ENCODE data around the gene VARS2. TPM values are rescaled to one million over a fixed set of nuclear protein-coding genes. Genes with fewer than 3 reads are reported as not detected.
A peak's percentile ranks its signal among the peaks of the same experiment; 100 is the strongest.
"Not testable (repeated sequence)": the region's sequence is repeated elsewhere in the genome, so short reads cannot be mapped to it uniquely, and the experiment has no call there.

The VARS2 gene
- 10 to 100 TPM; 46.6 to 54.1 TPM for total RNA-seq

GRCh38 chr6:30914076-30914853, at the start of gene VARS2:
TSS of gene VARS2 (plus strand) at chr6:30914238. CDS start at chr6:30914837, 599 bp downstream.
- CTCF ChIA-PET, result interaction anchor here (0.5 to 6.9 kb wide), 32 partner anchors 9 to 431 kb away, joined by 3 to 86 read pairs (median 4); partner anchors contain the start of gene DDR1
- H3K4me1 Mint-ChIP-seq, result peaks cover 30% of the 10 kb centered on the region
- H3K27me3 Mint-ChIP-seq, result no peaks in the 10 kb centered on the region
- peaks cover 7% of the 10 kb centered on the region for H3K36me3 Mint-ChIP-seq
- ATAC-seq, result peak; percentile 98
- H3K27ac Mint-ChIP-seq, result peak within 1 kb of the TSS; percentile 87
- no peaks in the 10 kb centered on the region for H3K9me3 Mint-ChIP-seq (ENCODE audit: low read depth)
- peak within 1 kb of the TSS; percentile 87 for H3K4me3 Mint-ChIP-seq
- peak; percentile 90 for DNase-seq

GRCh38 chr6:30864325-30864724, 49.7 kb upstream of the VARS2 start:
- no peak overlapping the region for H3K27ac Mint-ChIP-seq
- no peak overlapping the region for H3K4me3 Mint-ChIP-seq
- no peaks in the 10 kb centered on the region for H3K4me1 Mint-ChIP-seq

GRCh38 chr6:30869241-30869749, 44.7 kb upstream of the VARS2 start:
- not testable (repeated sequence) for ATAC-seq, H3K27ac Mint-ChIP-seq, H3K4me3 Mint-ChIP-seq, DNase-seq, H3K27me3 Mint-ChIP-seq
- peaks cover 13% of the 10 kb centered on the region for H3K36me3 Mint-ChIP-seq
- peaks cover 32% of the 10 kb centered on the region for H3K9me3 Mint-ChIP-seq (ENCODE audit: low read depth)
- H3K4me1 Mint-ChIP-seq, result peaks cover 13% of the 10 kb centered on the region
- CTCF ChIA-PET, result interaction anchor here (1.4 to 1.5 kb wide), 2 partner anchors 8 to 41 kb away, joined by 3 read pairs; no protein-coding TSS in a partner anchor

More at GRCh38 chr6:30864325-30864724, 49.7 kb upstream of the VARS2 start:
- DNase-seq (no peak), ATAC-seq (no peak)
- no peaks in the 10 kb centered on the region for H3K27me3 Mint-ChIP-seq
- CTCF ChIA-PET, result interaction anchor here (1.0 kb wide), 1 partner anchor 15 kb away, joined by 5 read pairs; no protein-coding TSS in a partner anchor
- peaks cover 12% of the 10 kb centered on the region for H3K9me3 Mint-ChIP-seq (ENCODE audit: low read depth)
- peaks cover 9% of the 10 kb centered on the region for H3K36me3 Mint-ChIP-seq

- Mint-ChIP-seq H3K36me3 (peaks cover 13% of the 10 kb centered on the region), H3K27me3 (no peaks in the 10 kb centered on the region), H3K27ac (no peak overlapping the region), H3K9me3 (ENCODE audit: low read depth) (peaks cover 32% of the 10 kb centered on the region), H3K4me1 (peaks cover 13% of the 10 kb centered on the region), H3K4me3 (no peak overlapping the region)
- DNase-seq, result no peak
- CTCF ChIA-PET, result interaction anchor here (0.8 to 1.3 kb wide), 2 partner anchors 9 to 43 kb away, joined by 3 read pairs; no protein-coding TSS in a partner anchor
- no peak for ATAC-seq
Observed at GRCh38 chr6:30870546-30870945, 43.5 kb upstream of the VARS2 start.

GRCh38 chr6:30871592-30872183, 42.4 kb upstream of the VARS2 start:
- CTCF ChIA-PET, result interaction anchor here (1.3 kb wide), 1 partner anchor 44 kb away, joined by 3 read pairs; no protein-coding TSS in a partner anchor
- Mint-ChIP-seq H3K27me3 (no peaks in the 10 kb centered on the region), H3K9me3 (ENCODE audit: low read depth) (peaks cover 32% of the 10 kb centered on the region), H3K4me3 (no peak overlapping the region), H3K27ac (no peak overlapping the region), H3K36me3 (peaks cover 13% of the 10 kb centered on the region), H3K4me1 (peaks cover 16% of the 10 kb centered on the region)
- ATAC-seq (no peak), DNase-seq (no peak)

- ATAC-seq (no peak), DNase-seq (no peak)
- CTCF ChIA-PET, result interaction anchor here (1.2 to 1.9 kb wide), 2 partner anchors 29 to 39 kb away, joined by 3 to 5 read pairs; no protein-coding TSS in a partner anchor
- Mint-ChIP-seq H3K9me3 (ENCODE audit: low read depth) (peaks cover 30% of the 10 kb centered on the region), H3K27ac (no peak overlapping the region), H3K4me3 (no peak overlapping the region), H3K27me3 (no peaks in the 10 kb centered on the region), H3K36me3 (peaks cover 13% of the 10 kb centered on the region), H3K4me1 (peaks cover 25% of the 10 kb centered on the region)
Observed at GRCh38 chr6:30873137-30873640, 40.8 kb upstream of the VARS2 start.

GRCh38 chr6:30873795-30874194, 40.2 kb upstream of the VARS2 start:
- H3K27me3 Mint-ChIP-seq, DNase-seq, H3K4me3 Mint-ChIP-seq, H3K27ac Mint-ChIP-seq, ATAC-seq: not testable (repeated sequence)
- Mint-ChIP-seq H3K4me1 (peaks cover 25% of the 10 kb centered on the region), H3K9me3 (ENCODE audit: low read depth) (peaks cover 29% of the 10 kb centered on the region), H3K36me3 (peaks cover 12% of the 10 kb centered on the region)
- CTCF ChIA-PET, result interaction anchor here (0.7 to 1.9 kb wide), 2 partner anchors 39 to 51 kb away, joined by 4 to 5 read pairs; no protein-coding TSS in a partner anchor

GRCh38 chr6:30875244-30876038, 38.6 kb upstream of the VARS2 start:
- no peak for DNase-seq
- CTCF ChIA-PET, result interaction anchor here (2.5 to 11.2 kb wide), 2 partner anchors 50 to 145 kb away, joined by 12 to 191 read pairs; no protein-coding TSS in a partner anchor
- Mint-ChIP-seq H3K9me3 (ENCODE audit: low read depth) (peaks cover 20% of the 10 kb centered on the region), H3K27me3 (no peaks in the 10 kb centered on the region), H3K4me1 (peaks cover 25% of the 10 kb centered on the region), H3K27ac (no peak overlapping the region), H3K36me3 (peaks cover 7% of the 10 kb centered on the region), H3K4me3 (no peak overlapping the region)
- no peak for ATAC-seq

GRCh38 chr6:30876039-30876730, 37.9 kb upstream of the VARS2 start:
- H3K36me3 Mint-ChIP-seq, result peaks cover 7% of the 10 kb centered on the region
- H3K9me3 Mint-ChIP-seq (ENCODE audit: low read depth), result peaks cover 15% of the 10 kb centered on the region
- ATAC-seq, result no peak
- H3K4me1 Mint-ChIP-seq, result peaks cover 18% of the 10 kb centered on the region
- CTCF ChIA-PET, result interaction anchor here (0.9 to 11.2 kb wide), 7 partner anchors 41 to 206 kb away, joined by 3 to 191 read pairs (median 4); no protein-coding TSS in a partner anchor
- H3K27me3 Mint-ChIP-seq, result peaks cover under 1% of the 10 kb centered on the region
- no peak overlapping the region for H3K27ac Mint-ChIP-seq
- no peak overlapping the region for H3K4me3 Mint-ChIP-seq
- DNase-seq, result no peak

GRCh38 chr6:30877419-30878262, 36.4 kb upstream of the VARS2 start:
- H3K27ac Mint-ChIP-seq, result peak overlapping the region; percentile 68
- ATAC-seq, result peak; percentile 96
- H3K4me1 Mint-ChIP-seq, result peaks cover 12% of the 10 kb centered on the region
- DNase-seq, result peak; percentile 86
- peak overlapping the region; percentile 66 for H3K4me3 Mint-ChIP-seq
- peaks cover 4% of the 10 kb centered on the region for H3K27me3 Mint-ChIP-seq
- H3K9me3 Mint-ChIP-seq (ENCODE audit: low read depth), result peaks cover 6% of the 10 kb centered on the region
- H3K36me3 Mint-ChIP-seq, result no peaks in the 10 kb centered on the region
- CTCF ChIA-PET, result interaction anchor here (0.7 to 11.2 kb wide), 16 partner anchors 9 to 209 kb away, joined by 3 to 191 read pairs (median 4); partner anchors contain the start of gene VARS2

GRCh38 chr6:30879684-30880427, 34.2 kb upstream of the VARS2 start:
- Mint-ChIP-seq H3K4me3 (no peak overlapping the region), H3K27me3 (peaks cover 14% of the 10 kb centered on the region), H3K4me1 (peaks cover 13% of the 10 kb centered on the region), H3K9me3 (ENCODE audit: low read depth) (no peaks in the 10 kb centered on the region), H3K36me3 (no peaks in the 10 kb centered on the region), H3K27ac (no peak overlapping the region)
- no peak for ATAC-seq
- no peak for DNase-seq
- CTCF ChIA-PET, result interaction anchor here (1.4 to 11.2 kb wide), 3 partner anchors 9 to 201 kb away, joined by 3 to 191 read pairs (median 5); no protein-coding TSS in a partner anchor
